HG02759 (cell line): ENCODE data around the gene MYO7B.

ENCODE experiments used
- ATAC-seq: cut with Tn5 transposase; IDR thresholded peaks from one replicate; pipeline ENCODE4 v1.9.1; 2021; ENCODE audit warnings: mild to moderate bottlenecking, moderate library complexity; ENCODE audit not compliant: unreplicated experiment

Gene MYO7B

GRCh38 chr2:127551221-127551930 is 15.9 kb downstream of the MYO7B start:
- no peak for ATAC-seq

- no peak for ATAC-seq
Measured at GRCh38 chr2:127552336-127552735, 16.9 kb downstream of the MYO7B start.

GRCh38 chr2:127552846-127553245 is 17.4 kb downstream of the MYO7B start:
- no peak for ATAC-seq

- no peak for ATAC-seq
Measured at GRCh38 chr2:127558911-127559310, 23.4 kb downstream of the MYO7B start.

- no peak for ATAC-seq
Measured at GRCh38 chr2:127559454-127559853, 24.0 kb downstream of the MYO7B start.

- ATAC-seq = no peak
Measured at GRCh38 chr2:127560201-127560930, 24.9 kb downstream of the MYO7B start.

- no peak for ATAC-seq
Measured at GRCh38 chr2:127560931-127561280, 25.4 kb downstream of the MYO7B start.

- no peak for ATAC-seq
Measured at GRCh38 chr2:127561371-127561770, 25.9 kb downstream of the MYO7B start.

- no peak for ATAC-seq
Measured at GRCh38 chr2:127562936-127563335, 27.5 kb downstream of the MYO7B start.

GRCh38 chr2:127563458-127564428 is 28.3 kb downstream of the MYO7B start:
- ATAC-seq = peak; percentile 97

GRCh38 chr2:127564429-127565260 is 29.2 kb downstream of the MYO7B start:
- ATAC-seq = no peak

- no peak for ATAC-seq
Measured at GRCh38 chr2:127565261-127566138, 30.0 kb downstream of the MYO7B start.

GRCh38 chr2:127566139-127566417 is 30.6 kb downstream of the MYO7B start:
- ATAC-seq = no peak

- ATAC-seq = no peak
Measured at GRCh38 chr2:127566576-127566975, 31.1 kb downstream of the MYO7B start.

GRCh38 chr2:127567351-127567854 is 31.9 kb downstream of the MYO7B start:
- no peak for ATAC-seq

GRCh38 chr2:127568128-127568527 is 32.6 kb downstream of the MYO7B start:
- ATAC-seq = no peak

GRCh38 chr2:127569666-127570065 is 34.2 kb downstream of the MYO7B start:
- no peak for ATAC-seq

GRCh38 chr2:127570282-127571250 is 35.1 kb downstream of the MYO7B start:
- ATAC-seq = no peak
